ENCODE measurements around the gene DMXL2.

GRCh38 chr15:51497806-51498205 lies 124.8 kb downstream of the DMXL2 start:
- no peak for TF ChIP-seq CTCF (IDR thresholded peaks at IDR 0.05 in 8 of 11, conservative IDR thresholded peaks at IDR 0.05 in 3 of 11)
- TF ChIP-seq POLR2A (IDR thresholded peaks at IDR 0.05) = no peak
- no peak for TF ChIP-seq POLR2AphosphoS5 (IDR thresholded peaks at IDR 0.05)

Data from spleen (tissue), 7 donors.